Nephron progenitor cell (in vitro differentiated cells): ENCODE results near the gene RAD51C.

Experiments
- DNase-seq: peaks from one replicate; pipeline ENCODE4 v3.0.0; 2021
- H3K27ac Mint-ChIP-seq: 2 replicates; pipeline ENCODE4 v1.8.0; 2021; ENCODE audit warnings: mild to moderate bottlenecking, moderate library complexity, mixed read lengths
- H3K27me3 Mint-ChIP-seq: 2 replicates; pipeline ENCODE4 v1.8.0; 2021; ENCODE audit warnings: mild to moderate bottlenecking, low read depth, mixed read lengths; ENCODE audit not compliant: poor library complexity
- H3K36me3 Mint-ChIP-seq: 2 replicates; pipeline ENCODE4 v1.8.0; 2021; ENCODE audit warnings: low read depth, mixed read lengths
- H3K4me1 Mint-ChIP-seq: 2 replicates; pipeline ENCODE4 v1.8.0; 2021; ENCODE audit warnings: mixed read lengths
- H3K4me3 Mint-ChIP-seq: 2 replicates; pipeline ENCODE4 v1.8.0; 2021; ENCODE audit warnings: mild to moderate bottlenecking, moderate library complexity, mixed read lengths
- H3K9me3 Mint-ChIP-seq: 2 replicates; pipeline ENCODE4 v1.8.0; 2021; ENCODE audit warnings: mild to moderate bottlenecking, moderate library complexity, mixed read lengths
- CTCF ChIP-seq: fragments of 200-600 bp; sonication (generic); IDR thresholded peaks from 2 replicates; pipeline ENCODE4 v1.5.0; 2021; ENCODE audit warnings: antibody characterized with exemption

The RAD51C gene

GRCh38 chr17:58660621-58661020 lies 31.8 kb upstream of the RAD51C start:
- Mint-ChIP-seq H3K4me3 (peak overlapping the region; percentile 58), H3K36me3 (no peaks in the 10 kb centered on the region), H3K4me1 (peaks cover 13% of the 10 kb centered on the region), H3K9me3 (peaks cover 4% of the 10 kb centered on the region), H3K27ac (no peak overlapping the region), H3K27me3 (peaks cover 10% of the 10 kb centered on the region)
- no peak for TF ChIP-seq CTCF
- DNase-seq, result no peak

- Mint-ChIP-seq H3K27ac (peak overlapping the region; percentile 78), H3K9me3 (peaks cover 4% of the 10 kb centered on the region), H3K27me3 (peaks cover 9% of the 10 kb centered on the region), H3K4me3 (no peak overlapping the region), H3K36me3 (no peaks in the 10 kb centered on the region), H3K4me1 (peaks cover 16% of the 10 kb centered on the region)
- no peak for TF ChIP-seq CTCF
- DNase-seq, result no peak
These were observed 30.9 kb upstream of the RAD51C start for GRCh38 chr17:58661499-58661898.

DNA sequence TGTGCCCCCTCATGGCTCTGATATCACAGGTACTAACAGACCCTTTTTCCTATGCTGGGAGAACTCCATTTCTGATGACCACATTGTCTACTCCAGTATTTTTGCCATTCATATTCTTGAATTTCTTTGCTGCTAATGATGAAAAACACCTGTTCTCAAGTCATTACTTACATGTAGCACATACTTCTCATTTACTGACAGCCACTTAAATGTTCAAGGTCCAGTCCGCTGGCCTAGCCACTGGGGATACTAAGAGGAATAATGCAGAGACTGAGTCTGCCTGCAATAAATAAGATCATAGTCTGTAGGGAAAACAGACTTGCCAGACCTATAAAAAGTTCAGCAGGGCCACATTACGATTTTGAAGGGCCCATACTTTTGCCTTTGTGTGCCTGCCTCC lies 28.1 kb upstream of the RAD51C start:
- peaks cover 24% of the 10 kb centered on the region for H3K4me1 Mint-ChIP-seq
- no peak for TF ChIP-seq CTCF
- no peak overlapping the region for H3K27ac Mint-ChIP-seq
- peaks cover 11% of the 10 kb centered on the region for H3K27me3 Mint-ChIP-seq
- no peaks in the 10 kb centered on the region for H3K36me3 Mint-ChIP-seq
- no peak overlapping the region for H3K4me3 Mint-ChIP-seq
- DNase-seq, result no peak
- no peaks in the 10 kb centered on the region for H3K9me3 Mint-ChIP-seq

DNA sequence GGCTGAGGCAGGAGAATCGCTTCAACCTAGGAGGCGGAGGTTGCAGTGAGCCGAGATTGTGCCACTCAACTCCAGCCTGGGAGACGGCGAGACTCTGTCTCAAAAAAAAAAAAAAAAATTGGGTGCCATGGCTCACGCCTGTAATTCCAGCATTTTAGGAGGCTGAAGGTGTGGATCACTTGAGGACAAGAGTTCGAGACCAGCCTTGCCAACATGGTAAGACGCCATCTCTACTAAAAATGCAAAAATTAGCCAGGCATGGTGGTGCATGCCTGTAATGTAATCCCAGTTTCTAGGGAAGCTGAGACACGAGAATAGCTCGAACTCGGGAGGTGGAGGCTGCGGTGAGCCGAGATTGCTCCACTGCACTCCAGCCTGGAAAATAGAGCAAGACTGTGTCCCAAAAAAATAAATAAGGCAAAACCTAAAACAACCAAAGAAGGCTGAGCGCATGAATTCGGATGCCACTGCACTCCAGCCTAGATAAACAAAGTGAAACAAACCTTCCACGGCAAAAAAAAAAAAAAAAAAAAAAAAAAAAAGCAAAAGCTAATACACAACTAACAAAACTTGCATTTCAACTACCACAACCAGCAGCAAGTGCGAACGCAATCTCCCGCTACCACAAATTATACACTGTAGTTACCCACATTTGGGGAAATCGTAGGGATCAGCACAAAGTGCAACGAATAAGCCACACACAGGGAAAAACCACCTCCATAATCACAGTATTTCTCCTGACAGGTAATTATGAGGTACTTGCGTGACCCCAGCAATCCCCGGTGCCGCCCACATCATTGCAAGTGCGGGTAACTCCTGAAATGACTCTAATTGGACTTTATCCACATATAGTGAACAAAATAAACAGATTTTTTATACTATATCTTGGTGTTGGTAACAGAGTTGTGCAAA lies 26.2 kb upstream of the RAD51C start:
- no peaks in the 10 kb centered on the region for H3K9me3 Mint-ChIP-seq
- DNase-seq, result no peak
- peaks cover 6% of the 10 kb centered on the region for H3K27me3 Mint-ChIP-seq
- no peak overlapping the region for H3K4me3 Mint-ChIP-seq
- no peak overlapping the region for H3K27ac Mint-ChIP-seq
- no peaks in the 10 kb centered on the region for H3K36me3 Mint-ChIP-seq
- peaks cover 29% of the 10 kb centered on the region for H3K4me1 Mint-ChIP-seq
- TF ChIP-seq CTCF, result no peak

DNA sequence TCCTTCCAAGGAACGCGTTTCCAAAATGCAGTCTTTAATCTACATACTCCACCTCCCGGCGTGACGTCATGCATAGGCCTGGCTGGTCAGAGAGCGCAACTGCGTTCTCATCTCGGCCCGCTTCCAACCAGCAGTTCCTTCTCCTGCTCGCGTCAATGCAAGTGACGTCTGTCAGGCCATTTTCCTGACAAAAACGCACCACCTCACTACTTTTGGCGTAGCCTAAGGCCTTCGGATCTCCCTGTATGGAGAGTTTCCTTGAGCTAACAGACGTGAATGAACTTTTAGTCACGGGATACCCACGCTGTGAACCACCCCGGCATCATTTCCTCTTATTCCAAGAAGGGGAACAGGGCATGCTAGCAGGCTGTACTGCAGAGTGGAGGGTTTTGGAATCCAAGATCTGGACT lies 25.5 kb upstream of the RAD51C start:
- H3K36me3 Mint-ChIP-seq, result no peaks in the 10 kb centered on the region
- H3K27ac Mint-ChIP-seq, result peak overlapping the region; percentile 49
- peaks cover 32% of the 10 kb centered on the region for H3K4me1 Mint-ChIP-seq
- DNase-seq, result no peak
- no peaks in the 10 kb centered on the region for H3K9me3 Mint-ChIP-seq
- H3K4me3 Mint-ChIP-seq, result no peak overlapping the region
- peaks cover 2% of the 10 kb centered on the region for H3K27me3 Mint-ChIP-seq
- TF ChIP-seq CTCF, result no peak
